Kidney (tissue), 14 donors: Measurements from ENCODE around the gene SFI1. TPM values are rescaled to one million over a fixed set of nuclear protein-coding genes. Genes with fewer than 3 reads are reported as not detected.

Experiments used
- DNase-seq, 5 donors: peaks; one replicate each; pipeline ENCODE4 v3.0.0-alpha.2; 2013 to 2020
- FAIRE-seq: peaks from 2 replicates; lab custom pipeline; 2012; peaks lifted over from hg19 to GRCh38; lab: Jason Lieb, UNC
- H3K27ac ChIP-seq, 2 donors: one replicate each; pipeline ENCODE4 v1.7.0; 2013; ENCODE audit warnings: low read depth in 2 of 2, low read length in 2 of 2, inconsistent platforms in 1 of 2
- H3K27me3 ChIP-seq: one replicate; pipeline ENCODE4 v1.7.1; 2013; ENCODE audit warnings: low read length, inconsistent platforms; ENCODE audit not compliant: control insufficient read depth, insufficient read depth
- H3K36me3 ChIP-seq, 3 donors: one replicate each; pipeline versions ENCODE4 v1.7.0 to v1.7.1; 2013; ENCODE audit warnings: low read length in 3 of 3, control low read depth in 1 of 3, inconsistent platforms in 1 of 3; ENCODE audit not compliant: insufficient read depth in 3 of 3, control insufficient read depth in 2 of 3
- H3K4me1 ChIP-seq, 3 donors: one replicate each; pipeline versions ENCODE4 v1.7.0 to v1.7.1; 2013; ENCODE audit warnings: low read length in 3 of 3, inconsistent platforms in 1 of 3, low read depth in 1 of 3; ENCODE audit not compliant: control insufficient read depth in 2 of 3, insufficient read depth in 2 of 3
- H3K4me3 ChIP-seq, 3 donors: one replicate each; pipeline versions ENCODE4 v1.7.0 to v1.8.1; 2013; ENCODE audit warnings: low read length in 3 of 3, control low read depth in 1 of 3, inconsistent platforms in 1 of 3
- H3K9ac ChIP-seq, 3 donors: one replicate each; pipeline versions ENCODE4 v1.7.0 to v1.7.1; 2013; ENCODE audit warnings: low read length in 3 of 3, control low read depth in 1 of 3, inconsistent platforms in 1 of 3
- H3K9me3 ChIP-seq, 3 donors: one replicate each; pipeline versions ENCODE4 v1.7.0 to v1.7.1; 2013; ENCODE audit warnings: low read length in 3 of 3, control low read depth in 1 of 3, inconsistent platforms in 1 of 3; ENCODE audit not compliant: control insufficient read depth in 2 of 3, insufficient read depth in 1 of 3
- CTCF ChIP-seq: IDR thresholded peaks from 3 replicates; pipeline ENCODE4 v1.5.1; 2012; ENCODE audit warnings: mild to moderate bottlenecking, moderate library complexity, borderline replicate concordance; ENCODE audit not compliant: insufficient read depth; ENCODE audit errors: extremely low read depth
- intact Hi-C: fragments of 100-400 bp; cut with DNase I; formaldehyde crosslinking; loops from one replicate; pipeline ENCODE4 v1.11.1; 2022
- polyA plus RNA-seq: library from polyadenylated mRNA; stranded (reverse); fragments of 350-450 nt; fragmentation: Illumina TruSeq; extraction: RNeasy Lipid Tissue Mini Kit (QIAGEN cat#74804); gene quantifications from one replicate; pipeline ENCODE4 v1.2.3, GENCODE V29; 2014; ENCODE audit warnings: low read depth, low replicate concordance; ENCODE audit not compliant: insufficient read depth
- total RNA-seq: library from RNA; stranded (reverse); fragmentation: NEBNext Ultra II Directional; extraction: Animal tissue kit (Norgen Biotek cat#: 25700); gene quantifications from one replicate; pipeline ENCODE4 v1.2.1, GENCODE V29; 2021
- donor health status: control.
- donor health status: control.
- donor health status: control.
- donor health status: control.
- donor health status: control.
- donor health status: DM: yes; HTN: yes; CAD: no.
- donor health status: Normal renal cell carcinoma (clear cell type).

SFI1 gene
- total and polyA plus RNA-seq, 2 donors from 2014 or later, result 11.4 to 48.2 TPM

- H3K36me3 ChIP-seq, result peaks cover 0 to 4% (median 3%) of the 10 kb centered on the region in 3 donors
- H3K4me1 ChIP-seq, result peaks cover 0 to 3% (median 3%) of the 10 kb centered on the region in 3 donors
- intact Hi-C loops, result no loop called here
- no peaks in the 10 kb centered on the region for H3K9me3 ChIP-seq
- H3K4me3 ChIP-seq, result no peak overlapping the region
- no peak overlapping the region for H3K9ac ChIP-seq
- no peak for DNase-seq
- TF ChIP-seq CTCF, result no peak
- H3K27me3 ChIP-seq, result no peaks in the 10 kb centered on the region
- H3K27ac ChIP-seq, result peak overlapping the region; percentile 0 to 34
- no peak for FAIRE-seq
Observed at GRCh38 chr22:31652911-31653684, 156.8 kb downstream of the SFI1 start.

GRCh38 chr22:31653944-31654343 is 157.6 kb downstream of the SFI1 start:
- peak overlapping the region in 1 of 2 donors; percentile 3 for H3K27ac ChIP-seq
- FAIRE-seq (no peak), DNase-seq (no peak)
- no peak overlapping the region for H3K4me3 ChIP-seq
- H3K27me3 ChIP-seq, result no peaks in the 10 kb centered on the region
- H3K9ac ChIP-seq, result no peak overlapping the region
- no peaks in the 10 kb centered on the region for H3K9me3 ChIP-seq
- intact Hi-C loops, result no loop called here
- TF ChIP-seq CTCF, result no peak
- H3K4me1 ChIP-seq, result peaks cover 0 to 3% (median 3%) of the 10 kb centered on the region in 3 donors
- H3K36me3 ChIP-seq, result peaks cover 0 to 3% (median 2%) of the 10 kb centered on the region in 3 donors

GRCh38 chr22:31654408-31654807 is 158.1 kb downstream of the SFI1 start:
- TF ChIP-seq CTCF, result no peak
- DNase-seq (no peak), FAIRE-seq (no peak)
- Histone ChIP-seq H3K4me3 (no peak overlapping the region), H3K27me3 (no peaks in the 10 kb centered on the region), H3K36me3 (no peaks in the 10 kb centered on the region), H3K9ac (no peak overlapping the region), H3K9me3 (no peaks in the 10 kb centered on the region), H3K27ac (peak overlapping the region in 1 of 2 donors; percentile 3), H3K4me1 (peaks cover 0 to 3% (median 3%) of the 10 kb centered on the region in 3 donors)
- intact Hi-C loops, result no loop called here
